ENCODE measurements around the gene PRLR. TPM values are rescaled to one million over a fixed set of nuclear protein-coding genes. Genes with fewer than 3 reads are reported as not detected.

The PRLR gene
- total RNA-seq, 2 experiments from 2014 or later: 0.03 TPM; not detected in 1

DNA sequence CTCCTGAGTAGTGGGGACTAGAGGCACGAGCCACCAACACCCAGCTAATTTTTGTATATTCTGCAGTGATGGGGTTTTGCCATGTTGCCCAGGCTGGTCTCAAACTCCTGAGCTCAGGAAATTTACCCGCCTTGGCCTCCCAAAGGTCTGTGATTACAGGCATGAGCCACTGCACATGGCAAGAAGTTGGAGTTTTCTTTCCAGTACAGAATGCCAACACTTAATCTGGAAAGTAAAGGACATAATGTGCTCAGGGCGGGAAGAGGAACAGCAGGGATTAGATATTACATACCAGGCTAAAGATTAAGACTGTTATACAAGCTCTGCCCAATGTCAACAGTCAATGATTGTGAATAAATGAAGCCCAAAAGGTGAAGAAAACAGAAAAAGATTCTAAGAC is 135.3 kb downstream of the PRLR start:
- H3K4me1 ChIP-seq (ENCODE audit: insufficient read depth, low read length): no peaks in the 10 kb centered on the region
- ChIA-PET CTCF (no interaction called here), POLR2A (no interaction called here)
- peaks cover 0 to 8% of the 10 kb centered on the region in 2 experiments for H3K27me3 ChIP-seq (ENCODE audit: control insufficient read depth in 1 of 2, insufficient read depth in 2 of 2, low read length in 2 of 2)
- no peak overlapping the region for H3K4me3 ChIP-seq (ENCODE audit: low read length)
- H3K36me3 ChIP-seq (ENCODE audit: insufficient read depth, low read length): no peaks in the 10 kb centered on the region
- peaks cover 10% of the 10 kb centered on the region for H3K27me3 Mint-ChIP-seq
- intact Hi-C loops (cut with DNase I, micrococcal nuclease): loop anchor here in 1 of 2 experiments (10.0 kb wide), 1 partner anchor 680 kb away; no protein-coding TSS in a partner anchor
- no peak for ATAC-seq (ENCODE audit: poor library complexity)
- H3K9me3 ChIP-seq (ENCODE audit: control insufficient read depth in 1 of 2, insufficient read depth in 1 of 2, low read length in 2 of 2): no peaks in the 10 kb centered on the region
- H3K4me1 Mint-ChIP-seq (ENCODE audit: low read depth): no peaks in the 10 kb centered on the region
- no peaks in the 10 kb centered on the region for H3K9me3 Mint-ChIP-seq
- TF ChIP-seq, protein P1, sequence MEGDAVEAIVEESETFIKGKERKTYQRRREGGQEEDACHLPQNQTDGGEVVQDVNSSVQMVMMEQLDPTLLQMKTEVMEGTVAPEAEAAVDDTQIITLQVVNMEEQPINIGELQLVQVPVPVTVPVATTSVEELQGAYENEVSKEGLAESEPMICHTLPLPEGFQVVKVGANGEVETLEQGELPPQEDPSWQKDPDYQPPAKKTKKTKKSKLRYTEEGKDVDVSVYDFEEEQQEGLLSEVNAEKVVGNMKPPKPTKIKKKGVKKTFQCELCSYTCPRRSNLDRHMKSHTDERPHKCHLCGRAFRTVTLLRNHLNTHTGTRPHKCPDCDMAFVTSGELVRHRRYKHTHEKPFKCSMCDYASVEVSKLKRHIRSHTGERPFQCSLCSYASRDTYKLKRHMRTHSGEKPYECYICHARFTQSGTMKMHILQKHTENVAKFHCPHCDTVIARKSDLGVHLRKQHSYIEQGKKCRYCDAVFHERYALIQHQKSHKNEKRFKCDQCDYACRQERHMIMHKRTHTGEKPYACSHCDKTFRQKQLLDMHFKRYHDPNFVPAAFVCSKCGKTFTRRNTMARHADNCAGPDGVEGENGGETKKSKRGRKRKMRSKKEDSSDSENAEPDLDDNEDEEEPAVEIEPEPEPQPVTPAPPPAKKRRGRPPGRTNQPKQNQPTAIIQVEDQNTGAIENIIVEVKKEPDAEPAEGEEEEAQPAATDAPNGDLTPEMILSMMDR (IDR thresholded peaks at IDR 0.05): no peak
- DNase-seq: no peak
- H3K4me3 Mint-ChIP-seq: no peak overlapping the region
- H3K36me3 Mint-ChIP-seq (ENCODE audit: low read depth): no peaks in the 10 kb centered on the region
- H3K27ac ChIP-seq (ENCODE audit: low read depth in 1 of 2, low read length in 2 of 2): no peak overlapping the region
- no peak overlapping the region for H3K27ac Mint-ChIP-seq

DNA sequence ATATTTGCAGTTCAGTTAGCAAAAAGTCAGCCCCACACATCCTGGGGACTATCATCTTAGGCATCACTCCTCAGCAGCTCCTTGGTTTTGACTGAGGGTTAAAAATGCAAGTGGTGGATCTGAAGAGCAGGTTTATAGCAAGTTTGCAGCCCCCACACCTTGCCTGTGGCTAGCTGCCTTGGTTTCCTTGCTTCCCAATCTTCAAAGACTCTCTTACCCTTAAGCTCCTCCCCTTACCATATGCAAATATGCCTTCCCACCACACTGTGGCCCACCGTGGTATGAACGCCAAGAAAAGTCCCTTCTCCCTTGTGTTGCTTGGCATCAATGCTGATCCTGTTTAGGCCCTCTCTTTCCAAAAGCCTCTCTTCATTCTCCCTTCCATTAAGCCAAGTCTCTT is 137.6 kb downstream of the PRLR start:
- Mint-ChIP-seq H3K4me3 (no peak overlapping the region), H3K27me3 (peaks cover 4% of the 10 kb centered on the region), H3K27ac (no peak overlapping the region), H3K36me3 (ENCODE audit: low read depth) (no peaks in the 10 kb centered on the region), H3K4me1 (ENCODE audit: low read depth) (no peaks in the 10 kb centered on the region), H3K9me3 (no peaks in the 10 kb centered on the region)
- H3K36me3 ChIP-seq (ENCODE audit: insufficient read depth, low read length): no peaks in the 10 kb centered on the region
- intact Hi-C loops (cut with DNase I, micrococcal nuclease): loop anchor here in 1 of 2 experiments (10.0 kb wide), 1 partner anchor 682 kb away; no protein-coding TSS in a partner anchor
- no peak overlapping the region for H3K27ac ChIP-seq (ENCODE audit: low read depth in 1 of 2, low read length in 2 of 2)
- H3K4me3 ChIP-seq (ENCODE audit: low read length): no peak overlapping the region
- no peaks in the 10 kb centered on the region for H3K9me3 ChIP-seq (ENCODE audit: control insufficient read depth in 1 of 2, insufficient read depth in 1 of 2, low read length in 2 of 2)
- no peak for ATAC-seq (ENCODE audit: poor library complexity)
- no peak for DNase-seq
- CTCF ChIA-PET: no interaction called here
- TF ChIP-seq, protein P1 (IDR thresholded peaks at IDR 0.05): no peak
- POLR2A ChIA-PET: no interaction called here
- H3K4me1 ChIP-seq (ENCODE audit: insufficient read depth, low read length): no peaks in the 10 kb centered on the region
- H3K27me3 ChIP-seq (ENCODE audit: control insufficient read depth in 1 of 2, insufficient read depth in 2 of 2, low read length in 2 of 2): peaks cover 0 to 10% of the 10 kb centered on the region in 2 experiments

DNA sequence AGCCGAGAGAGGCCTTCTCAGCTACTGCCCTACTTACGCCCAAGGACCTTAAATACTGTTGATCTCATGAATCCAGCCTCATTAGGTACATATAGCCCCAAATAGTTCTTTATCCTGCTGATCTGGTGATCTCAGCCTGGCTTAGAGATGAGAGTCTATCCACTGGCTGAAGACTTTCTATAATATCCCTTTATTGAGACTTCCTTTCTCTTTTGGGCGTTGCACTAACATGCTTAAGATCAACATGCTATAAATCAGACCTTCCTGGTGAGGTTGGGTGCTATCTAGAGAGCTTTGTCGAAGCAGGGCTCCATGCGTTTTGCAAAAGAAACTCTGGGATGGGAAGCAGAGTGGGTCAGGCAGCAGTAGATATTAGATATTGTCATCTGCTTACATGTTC is 138.6 kb downstream of the PRLR start:
- ChIA-PET CTCF (no interaction called here), POLR2A (no interaction called here)
- ATAC-seq (ENCODE audit: poor library complexity) (no peak), DNase-seq (no peak)
- intact Hi-C loops (cut with DNase I, micrococcal nuclease): loop anchor here in 1 of 2 experiments (10.0 kb wide), 1 partner anchor 683 kb away; no protein-coding TSS in a partner anchor
- Histone ChIP-seq H3K4me3 (ENCODE audit: low read length) (no peak overlapping the region), H3K36me3 (ENCODE audit: insufficient read depth, low read length) (no peaks in the 10 kb centered on the region), H3K9me3 (ENCODE audit: control insufficient read depth in 1 of 2, insufficient read depth in 1 of 2, low read length in 2 of 2) (no peaks in the 10 kb centered on the region), H3K27me3 (ENCODE audit: control insufficient read depth in 1 of 2, insufficient read depth in 2 of 2, low read length in 2 of 2) (peaks cover 0 to 7% of the 10 kb centered on the region in 2 experiments), H3K27ac (ENCODE audit: low read depth in 1 of 2, low read length in 2 of 2) (no peak overlapping the region), H3K4me1 (ENCODE audit: insufficient read depth, low read length) (no peaks in the 10 kb centered on the region)
- Mint-ChIP-seq H3K36me3 (ENCODE audit: low read depth) (no peaks in the 10 kb centered on the region), H3K4me1 (ENCODE audit: low read depth) (no peaks in the 10 kb centered on the region), H3K27me3 (no peaks in the 10 kb centered on the region), H3K27ac (no peak overlapping the region), H3K4me3 (no peak overlapping the region), H3K9me3 (no peaks in the 10 kb centered on the region)
- TF ChIP-seq, protein P1 (IDR thresholded peaks at IDR 0.05): no peak
